GM12878 (cell line): ENCODE data around the gene MOG. TPM values are rescaled to one million over a fixed set of nuclear protein-coding genes. Genes with fewer than 3 reads are reported as not detected.
A peak's percentile ranks its signal among the peaks of the same experiment; 100 is the strongest.

Experiments used
- CREB1 ChIP-seq: IDR thresholded peaks from 2 replicates; pipeline ENCODE4 v1.6.1; 2012; ENCODE audit warnings: low read depth, mild to moderate bottlenecking, inconsistent platforms
- GATAD2B ChIP-seq: fragments of 450-650 bp; conservative IDR thresholded peaks from 2 replicates; pipeline ENCODE4 v1.6.1; 2017; ENCODE audit warnings: low read depth, mild to moderate bottlenecking, moderate library complexity
- IKZF2 ChIP-seq, 2 experiments: fragments of 450-650 bp; IDR thresholded peaks; 2 replicates each; pipeline ENCODE4 v1.6.1; 2017; ENCODE audit warnings: mild to moderate bottlenecking in 2 of 2, moderate library complexity in 2 of 2
- POLR2A ChIP-seq: IDR thresholded peaks from 2 replicates; pipeline ENCODE4 v1.6.1; 2011; ENCODE audit warnings: low read depth, mild to moderate bottlenecking, low read length
- SMAD1 ChIP-seq: fragments of 450-650 bp; IDR thresholded peaks from 2 replicates; pipeline ENCODE4 v1.6.1; 2018; ENCODE audit warnings: mild to moderate bottlenecking, low read depth; ENCODE audit not compliant: partially characterized antibody
- STAT1 ChIP-seq: fragments of 450-650 bp; conservative IDR thresholded peaks from 2 replicates; pipeline ENCODE4 v1.6.1; 2014; ENCODE audit warnings: antibody characterized with exemption, mild to moderate bottlenecking
- polyA plus RNA-seq, 11 experiments: library from polyadenylated mRNA; depleted of rRNA in 4 of 11; unstranded in 6 of 11; stranded (reverse) in 5 of 11; fragments of >200 nt; fragmentation: Nextera tagmentation in 4 of 11; fragmentation: Illumina TruSeq in 1 of 11; extraction: Ambion mirVana in 4 of 11; extraction: Trizol in 1 of 11; gene quantifications; 1 replicate in 1 of 11; 2 replicates in 10 of 11; pipeline versions ENCODE4 v1.2.1 to v1.2.3, GENCODE V29; 2011 to 2016; ENCODE audit warnings: inconsistent platforms in 2 of 11, missing spikeins in 2 of 11, low read depth in 1 of 11
- total RNA-seq, 4 experiments: library from RNA; depleted of rRNA in 3 of 4; stranded (reverse); fragments of >200 nt in 3 of 4; fragmentation: Illumina TruSeq in 1 of 4; extraction: Trizol in 1 of 4; gene quantifications; 2 replicates each; pipeline versions ENCODE4 v1.2.1 to v1.2.3, GENCODE V29; 2013 to 2021
- TF ChIP-seq, protein P1 (sequence below): fragments of 450-650 bp; formaldehyde crosslinking; IDR thresholded peaks from 2 replicates; pipeline ENCODE4 v1.4.0; 2020; ENCODE audit warnings: mild to moderate bottlenecking, moderate library complexity
- TF ChIP-seq, protein P2 (sequence below), 3 experiments: IDR thresholded peaks in 2 of 3; conservative IDR thresholded peaks in 1 of 3; 2 replicates each; pipeline ENCODE4 v1.5.1; 2011; ENCODE audit warnings: low read depth in 3 of 3, low read length in 3 of 3, mild to moderate bottlenecking in 3 of 3, control low read depth in 2 of 3, moderate library complexity in 2 of 3, inconsistent platforms in 1 of 3, mixed read lengths in 1 of 3; ENCODE audit not compliant: control insufficient read depth in 2 of 3, insufficient read depth in 1 of 3; ENCODE audit errors: extremely low read depth in 1 of 3
- TF ChIP-seq, protein P3 (sequence below): IDR thresholded peaks from 2 replicates; pipeline ENCODE4 v1.6.1; 2012; ENCODE audit warnings: low read depth, low read length, improper control_type of control experiment
- TF ChIP-seq, protein P4 (sequence below): fragments of 450-650 bp; IDR thresholded peaks from 2 replicates; pipeline ENCODE4 v1.6.1; 2017; ENCODE audit warnings: low read depth, mild to moderate bottlenecking, moderate library complexity
- TF ChIP-seq, protein P5 (sequence below): IDR thresholded peaks from 2 replicates; pipeline ENCODE4 v1.6.1; 2012; ENCODE audit warnings: improper control_type of control experiment, low read depth, low read length; ENCODE audit not compliant: insufficient replicate concordance
- TF ChIP-seq, protein P6 (sequence below): fragments of 150-350 bp; IDR thresholded peaks from 2 replicates; pipeline ENCODE4 v1.6.1; 2014; ENCODE audit warnings: mild to moderate bottlenecking, low read depth, low read length

MOG gene
- total and polyA plus RNA-seq, 10 of the 15 experiments (the other 5 are each of a cell fraction or from before 2014, with no cell fraction given): not detected

DNA sequence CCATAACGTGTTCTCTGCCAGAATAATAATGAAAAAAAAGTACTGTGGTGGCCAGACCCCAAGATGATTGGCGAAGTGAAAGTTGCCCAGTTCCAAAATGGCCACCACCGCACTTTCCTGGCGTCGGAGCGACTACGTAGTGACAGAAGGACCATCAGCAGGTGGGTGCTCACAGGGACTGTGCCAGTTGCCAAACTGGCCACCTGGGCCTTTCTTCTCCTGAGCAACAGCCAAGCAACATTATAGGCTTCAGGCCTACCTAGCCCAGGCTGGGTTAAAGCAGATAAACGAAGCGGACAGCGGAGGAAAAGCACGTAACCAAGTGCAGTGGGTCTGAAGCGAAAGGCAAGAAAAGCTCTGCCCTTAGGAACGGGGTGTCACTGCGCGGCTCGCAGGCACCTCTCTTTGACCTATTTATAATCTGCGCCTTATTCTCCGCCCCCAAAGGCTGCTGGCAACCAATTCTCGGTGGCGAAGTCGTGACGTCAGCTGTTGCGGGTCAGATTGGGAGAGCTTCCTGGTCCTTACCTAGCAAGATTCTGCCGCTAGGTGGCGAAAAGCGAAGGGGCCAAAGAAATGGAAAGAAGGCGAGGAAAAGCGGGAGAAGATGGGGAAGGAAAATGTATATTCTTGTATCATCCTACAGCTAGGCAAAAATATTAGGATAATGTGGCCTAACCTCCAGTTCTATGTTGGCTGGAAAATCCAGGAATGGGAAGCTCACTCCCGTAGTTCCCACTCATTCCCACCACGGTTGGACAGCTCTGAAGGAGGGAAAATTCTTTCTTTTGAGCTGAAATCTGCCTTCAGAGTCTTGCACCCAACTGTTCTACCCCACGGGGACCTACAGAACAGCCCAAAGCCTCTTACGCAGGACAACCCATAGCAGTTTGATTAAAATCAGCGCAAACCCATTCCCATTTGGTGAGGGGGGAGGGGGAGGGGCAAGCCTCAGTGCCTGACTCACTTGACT is 6.9 kb upstream of the MOG start (continued):
- TF ChIP-seq, protein P1, sequence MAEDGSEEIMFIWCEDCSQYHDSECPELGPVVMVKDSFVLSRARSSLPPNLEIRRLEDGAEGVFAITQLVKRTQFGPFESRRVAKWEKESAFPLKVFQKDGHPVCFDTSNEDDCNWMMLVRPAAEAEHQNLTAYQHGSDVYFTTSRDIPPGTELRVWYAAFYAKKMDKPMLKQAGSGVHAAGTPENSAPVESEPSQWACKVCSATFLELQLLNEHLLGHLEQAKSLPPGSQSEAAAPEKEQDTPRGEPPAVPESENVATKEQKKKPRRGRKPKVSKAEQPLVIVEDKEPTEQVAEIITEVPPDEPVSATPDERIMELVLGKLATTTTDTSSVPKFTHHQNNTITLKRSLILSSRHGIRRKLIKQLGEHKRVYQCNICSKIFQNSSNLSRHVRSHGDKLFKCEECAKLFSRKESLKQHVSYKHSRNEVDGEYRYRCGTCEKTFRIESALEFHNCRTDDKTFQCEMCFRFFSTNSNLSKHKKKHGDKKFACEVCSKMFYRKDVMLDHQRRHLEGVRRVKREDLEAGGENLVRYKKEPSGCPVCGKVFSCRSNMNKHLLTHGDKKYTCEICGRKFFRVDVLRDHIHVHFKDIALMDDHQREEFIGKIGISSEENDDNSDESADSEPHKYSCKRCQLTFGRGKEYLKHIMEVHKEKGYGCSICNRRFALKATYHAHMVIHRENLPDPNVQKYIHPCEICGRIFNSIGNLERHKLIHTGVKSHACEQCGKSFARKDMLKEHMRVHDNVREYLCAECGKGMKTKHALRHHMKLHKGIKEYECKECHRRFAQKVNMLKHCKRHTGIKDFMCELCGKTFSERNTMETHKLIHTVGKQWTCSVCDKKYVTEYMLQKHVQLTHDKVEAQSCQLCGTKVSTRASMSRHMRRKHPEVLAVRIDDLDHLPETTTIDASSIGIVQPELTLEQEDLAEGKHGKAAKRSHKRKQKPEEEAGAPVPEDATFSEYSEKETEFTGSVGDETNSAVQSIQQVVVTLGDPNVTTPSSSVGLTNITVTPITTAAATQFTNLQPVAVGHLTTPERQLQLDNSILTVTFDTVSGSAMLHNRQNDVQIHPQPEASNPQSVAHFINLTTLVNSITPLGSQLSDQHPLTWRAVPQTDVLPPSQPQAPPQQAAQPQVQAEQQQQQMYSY (CRISPR knock-in tag): no peak
- peak; percentile 43; the same call in 1 of the 2 replicates for TF ChIP-seq GATAD2B
- TF ChIP-seq, protein P2, sequence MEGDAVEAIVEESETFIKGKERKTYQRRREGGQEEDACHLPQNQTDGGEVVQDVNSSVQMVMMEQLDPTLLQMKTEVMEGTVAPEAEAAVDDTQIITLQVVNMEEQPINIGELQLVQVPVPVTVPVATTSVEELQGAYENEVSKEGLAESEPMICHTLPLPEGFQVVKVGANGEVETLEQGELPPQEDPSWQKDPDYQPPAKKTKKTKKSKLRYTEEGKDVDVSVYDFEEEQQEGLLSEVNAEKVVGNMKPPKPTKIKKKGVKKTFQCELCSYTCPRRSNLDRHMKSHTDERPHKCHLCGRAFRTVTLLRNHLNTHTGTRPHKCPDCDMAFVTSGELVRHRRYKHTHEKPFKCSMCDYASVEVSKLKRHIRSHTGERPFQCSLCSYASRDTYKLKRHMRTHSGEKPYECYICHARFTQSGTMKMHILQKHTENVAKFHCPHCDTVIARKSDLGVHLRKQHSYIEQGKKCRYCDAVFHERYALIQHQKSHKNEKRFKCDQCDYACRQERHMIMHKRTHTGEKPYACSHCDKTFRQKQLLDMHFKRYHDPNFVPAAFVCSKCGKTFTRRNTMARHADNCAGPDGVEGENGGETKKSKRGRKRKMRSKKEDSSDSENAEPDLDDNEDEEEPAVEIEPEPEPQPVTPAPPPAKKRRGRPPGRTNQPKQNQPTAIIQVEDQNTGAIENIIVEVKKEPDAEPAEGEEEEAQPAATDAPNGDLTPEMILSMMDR (IDR thresholded peaks at IDR 0.05 in 2 of 3, conservative IDR thresholded peaks at IDR 0.05 in 1 of 3; ENCODE audit: control insufficient read depth in 2 of 3, extremely low read depth in 1 of 3, insufficient read depth in 1 of 3, low read depth in 3 of 3, low read length in 3 of 3): peak; percentile 90 to 98 (median 96)
- TF ChIP-seq, protein P3, sequence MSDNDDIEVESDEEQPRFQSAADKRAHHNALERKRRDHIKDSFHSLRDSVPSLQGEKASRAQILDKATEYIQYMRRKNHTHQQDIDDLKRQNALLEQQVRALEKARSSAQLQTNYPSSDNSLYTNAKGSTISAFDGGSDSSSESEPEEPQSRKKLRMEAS: no peak
- TF ChIP-seq, protein P4, sequence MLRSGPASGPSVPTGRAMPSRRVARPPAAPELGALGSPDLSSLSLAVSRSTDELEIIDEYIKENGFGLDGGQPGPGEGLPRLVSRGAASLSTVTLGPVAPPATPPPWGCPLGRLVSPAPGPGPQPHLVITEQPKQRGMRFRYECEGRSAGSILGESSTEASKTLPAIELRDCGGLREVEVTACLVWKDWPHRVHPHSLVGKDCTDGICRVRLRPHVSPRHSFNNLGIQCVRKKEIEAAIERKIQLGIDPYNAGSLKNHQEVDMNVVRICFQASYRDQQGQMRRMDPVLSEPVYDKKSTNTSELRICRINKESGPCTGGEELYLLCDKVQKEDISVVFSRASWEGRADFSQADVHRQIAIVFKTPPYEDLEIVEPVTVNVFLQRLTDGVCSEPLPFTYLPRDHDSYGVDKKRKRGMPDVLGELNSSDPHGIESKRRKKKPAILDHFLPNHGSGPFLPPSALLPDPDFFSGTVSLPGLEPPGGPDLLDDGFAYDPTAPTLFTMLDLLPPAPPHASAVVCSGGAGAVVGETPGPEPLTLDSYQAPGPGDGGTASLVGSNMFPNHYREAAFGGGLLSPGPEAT: peak; percentile 88
- no peak for TF ChIP-seq SMAD1
- TF ChIP-seq, protein P5, sequence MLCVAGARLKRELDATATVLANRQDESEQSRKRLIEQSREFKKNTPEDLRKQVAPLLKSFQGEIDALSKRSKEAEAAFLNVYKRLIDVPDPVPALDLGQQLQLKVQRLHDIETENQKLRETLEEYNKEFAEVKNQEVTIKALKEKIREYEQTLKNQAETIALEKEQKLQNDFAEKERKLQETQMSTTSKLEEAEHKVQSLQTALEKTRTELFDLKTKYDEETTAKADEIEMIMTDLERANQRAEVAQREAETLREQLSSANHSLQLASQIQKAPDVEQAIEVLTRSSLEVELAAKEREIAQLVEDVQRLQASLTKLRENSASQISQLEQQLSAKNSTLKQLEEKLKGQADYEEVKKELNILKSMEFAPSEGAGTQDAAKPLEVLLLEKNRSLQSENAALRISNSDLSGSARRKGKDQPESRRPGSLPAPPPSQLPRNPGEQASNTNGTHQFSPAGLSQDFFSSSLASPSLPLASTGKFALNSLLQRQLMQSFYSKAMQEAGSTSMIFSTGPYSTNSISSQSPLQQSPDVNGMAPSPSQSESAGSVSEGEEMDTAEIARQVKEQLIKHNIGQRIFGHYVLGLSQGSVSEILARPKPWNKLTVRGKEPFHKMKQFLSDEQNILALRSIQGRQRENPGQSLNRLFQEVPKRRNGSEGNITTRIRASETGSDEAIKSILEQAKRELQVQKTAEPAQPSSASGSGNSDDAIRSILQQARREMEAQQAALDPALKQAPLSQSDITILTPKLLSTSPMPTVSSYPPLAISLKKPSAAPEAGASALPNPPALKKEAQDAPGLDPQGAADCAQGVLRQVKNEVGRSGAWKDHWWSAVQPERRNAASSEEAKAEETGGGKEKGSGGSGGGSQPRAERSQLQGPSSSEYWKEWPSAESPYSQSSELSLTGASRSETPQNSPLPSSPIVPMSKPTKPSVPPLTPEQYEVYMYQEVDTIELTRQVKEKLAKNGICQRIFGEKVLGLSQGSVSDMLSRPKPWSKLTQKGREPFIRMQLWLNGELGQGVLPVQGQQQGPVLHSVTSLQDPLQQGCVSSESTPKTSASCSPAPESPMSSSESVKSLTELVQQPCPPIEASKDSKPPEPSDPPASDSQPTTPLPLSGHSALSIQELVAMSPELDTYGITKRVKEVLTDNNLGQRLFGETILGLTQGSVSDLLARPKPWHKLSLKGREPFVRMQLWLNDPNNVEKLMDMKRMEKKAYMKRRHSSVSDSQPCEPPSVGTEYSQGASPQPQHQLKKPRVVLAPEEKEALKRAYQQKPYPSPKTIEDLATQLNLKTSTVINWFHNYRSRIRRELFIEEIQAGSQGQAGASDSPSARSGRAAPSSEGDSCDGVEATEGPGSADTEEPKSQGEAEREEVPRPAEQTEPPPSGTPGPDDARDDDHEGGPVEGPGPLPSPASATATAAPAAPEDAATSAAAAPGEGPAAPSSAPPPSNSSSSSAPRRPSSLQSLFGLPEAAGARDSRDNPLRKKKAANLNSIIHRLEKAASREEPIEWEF: no peak
- TF ChIP-seq POLR2A: peak; percentile 91
- TF ChIP-seq STAT1: no peak
- TF ChIP-seq, protein P6, sequence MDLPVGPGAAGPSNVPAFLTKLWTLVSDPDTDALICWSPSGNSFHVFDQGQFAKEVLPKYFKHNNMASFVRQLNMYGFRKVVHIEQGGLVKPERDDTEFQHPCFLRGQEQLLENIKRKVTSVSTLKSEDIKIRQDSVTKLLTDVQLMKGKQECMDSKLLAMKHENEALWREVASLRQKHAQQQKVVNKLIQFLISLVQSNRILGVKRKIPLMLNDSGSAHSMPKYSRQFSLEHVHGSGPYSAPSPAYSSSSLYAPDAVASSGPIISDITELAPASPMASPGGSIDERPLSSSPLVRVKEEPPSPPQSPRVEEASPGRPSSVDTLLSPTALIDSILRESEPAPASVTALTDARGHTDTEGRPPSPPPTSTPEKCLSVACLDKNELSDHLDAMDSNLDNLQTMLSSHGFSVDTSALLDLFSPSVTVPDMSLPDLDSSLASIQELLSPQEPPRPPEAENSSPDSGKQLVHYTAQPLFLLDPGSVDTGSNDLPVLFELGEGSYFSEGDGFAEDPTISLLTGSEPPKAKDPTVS: no peak
- peak; percentile 95 for TF ChIP-seq CREB1
- TF ChIP-seq IKZF2 (IDR thresholded peaks at IDR 0.05): peak; percentile 93 to 94
